Prostate gland (tissue), 2 donors: ENCODE data around the gene TRIP6. TPM values are rescaled to one million over a fixed set of nuclear protein-coding genes. Genes with fewer than 3 reads are reported as not detected.
A peak's percentile ranks its signal among the peaks of the same experiment; 100 is the strongest.

Source experiments
- DNase-seq: peaks from one replicate; pipeline ENCODE4 v3.0.0-alpha.2; 2019; ENCODE audit warnings: low spot score
- H3K27ac ChIP-seq, 2 donors: fragments of 200-600 bp; sonication (generic); 2 replicates each; pipeline ENCODE4 v1.5.1; 2017 to 2019
- H3K27me3 ChIP-seq: fragments of 200-600 bp; sonication (generic); replicated peaks from 2 replicates; pipeline ENCODE4 v1.5.1; 2019; ENCODE audit not compliant: insufficient read depth
- H3K36me3 ChIP-seq, 2 donors: fragments of 200-600 bp; sonication (generic); 1 replicate in 1 of 2; 2 replicates in 1 of 2; pipeline versions ENCODE4 v1.5.1 to v1.8.1; 2017 to 2019
- H3K4me1 ChIP-seq: fragments of 200-600 bp; sonication (generic); replicated peaks from 2 replicates; pipeline ENCODE4 v1.5.1; 2019
- H3K4me3 ChIP-seq, 2 donors: fragments of 200-600 bp; sonication (generic); 2 replicates each; pipeline ENCODE4 v1.5.1; 2017 to 2019
- H3K9me3 ChIP-seq: fragments of 200-600 bp; sonication (generic); 2 replicates; pipeline ENCODE4 v1.5.1; 2017
- POLR2A ChIP-seq: fragments of 450-650 bp; IDR thresholded peaks from one replicate; pipeline ENCODE4 v1.6.1; 2016; ENCODE audit warnings: antibody characterized with exemption, mild to moderate bottlenecking
- POLR2AphosphoS5 ChIP-seq: sonication (generic); formaldehyde crosslinking; IDR thresholded peaks from one replicate; pipeline ENCODE4 v1.6.1; 2017; ENCODE audit warnings: antibody characterized with exemption
- WGBS: methylation state at CpG from one replicate; pipeline ENCODE4 v1.1.5; 2018; 5-methylcytosine and 5-hydroxymethylcytosine counted together
- intact Hi-C: fragments of 100-400 bp; cut with DNase I; formaldehyde crosslinking; loops from one replicate; pipeline ENCODE4 v1.14.2; 2022
- total RNA-seq, 2 donors: library from RNA; depleted of rRNA; stranded (reverse); fragments of >200 nt; gene quantifications; one replicate each; pipeline ENCODE4 v1.1.0, GENCODE V29; 2016
- TF ChIP-seq, protein P1 (sequence below), 4 experiments: fragments of 200-600 bp in 2 of 4; fragments of 450-650 bp in 2 of 4; sonication (generic) in 2 of 4; IDR thresholded peaks; 1 replicate in 3 of 4; 2 replicates in 1 of 4; pipeline ENCODE4 v1.5.1; 2016 to 2019; ENCODE audit warnings: antibody characterized with exemption in 4 of 4, mild to moderate bottlenecking in 2 of 4, moderate library complexity in 2 of 4

Gene TRIP6
- total RNA-seq, 2 donors from 2014 or later: 65.9 to 113 TPM

GRCh38 chr7:100822236-100823139, 44.7 kb upstream of the TRIP6 start:
- Histone ChIP-seq H3K36me3 (peaks cover 9 to 21% of the 10 kb centered on the region in 2 donors), H3K27ac (no peak overlapping the region), H3K27me3 (no peaks in the 10 kb centered on the region), H3K4me3 (no peak overlapping the region), H3K9me3 (no peaks in the 10 kb centered on the region), H3K4me1 (peaks cover 8% of the 10 kb centered on the region)
- 86% methylated on average over 43 of the region's 43 CpGs for WGBS
- TF ChIP-seq, protein P1, sequence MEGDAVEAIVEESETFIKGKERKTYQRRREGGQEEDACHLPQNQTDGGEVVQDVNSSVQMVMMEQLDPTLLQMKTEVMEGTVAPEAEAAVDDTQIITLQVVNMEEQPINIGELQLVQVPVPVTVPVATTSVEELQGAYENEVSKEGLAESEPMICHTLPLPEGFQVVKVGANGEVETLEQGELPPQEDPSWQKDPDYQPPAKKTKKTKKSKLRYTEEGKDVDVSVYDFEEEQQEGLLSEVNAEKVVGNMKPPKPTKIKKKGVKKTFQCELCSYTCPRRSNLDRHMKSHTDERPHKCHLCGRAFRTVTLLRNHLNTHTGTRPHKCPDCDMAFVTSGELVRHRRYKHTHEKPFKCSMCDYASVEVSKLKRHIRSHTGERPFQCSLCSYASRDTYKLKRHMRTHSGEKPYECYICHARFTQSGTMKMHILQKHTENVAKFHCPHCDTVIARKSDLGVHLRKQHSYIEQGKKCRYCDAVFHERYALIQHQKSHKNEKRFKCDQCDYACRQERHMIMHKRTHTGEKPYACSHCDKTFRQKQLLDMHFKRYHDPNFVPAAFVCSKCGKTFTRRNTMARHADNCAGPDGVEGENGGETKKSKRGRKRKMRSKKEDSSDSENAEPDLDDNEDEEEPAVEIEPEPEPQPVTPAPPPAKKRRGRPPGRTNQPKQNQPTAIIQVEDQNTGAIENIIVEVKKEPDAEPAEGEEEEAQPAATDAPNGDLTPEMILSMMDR (IDR thresholded peaks at IDR 0.05): no peak
- DNase-seq: no peak
- intact Hi-C loops: no loop called here

DNA sequence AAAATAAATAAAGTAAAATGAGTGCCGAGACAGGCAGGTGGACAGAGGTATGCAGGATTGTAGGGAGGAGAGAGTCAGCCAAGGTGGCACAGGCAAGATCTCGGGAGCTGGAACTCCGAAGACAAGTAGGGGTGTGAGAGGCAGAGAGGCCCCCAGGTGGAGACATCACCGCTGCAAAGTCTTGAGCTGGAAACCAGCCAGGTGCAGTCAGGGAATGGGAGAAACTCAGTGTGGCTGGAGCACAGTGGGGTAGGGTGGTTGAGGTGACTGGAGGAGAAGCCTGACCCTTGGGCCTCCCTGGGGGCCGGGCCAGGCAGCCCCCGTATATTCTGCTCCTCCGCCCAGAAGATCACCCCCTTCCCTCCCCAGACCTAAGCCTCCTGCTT, 44.1 kb upstream of the TRIP6 start:
- Histone ChIP-seq H3K27me3 (no peaks in the 10 kb centered on the region), H3K4me3 (no peak overlapping the region), H3K4me1 (peaks cover 8% of the 10 kb centered on the region), H3K36me3 (peaks cover 9 to 21% of the 10 kb centered on the region in 2 donors), H3K9me3 (no peaks in the 10 kb centered on the region), H3K27ac (no peak overlapping the region)
- WGBS: 44% methylated on average over 7 of the region's 7 CpGs
- TF ChIP-seq, protein P1 (IDR thresholded peaks at IDR 0.05): no peak
- no peak for TF ChIP-seq POLR2A
- no peak for TF ChIP-seq POLR2AphosphoS5
- intact Hi-C loops: no loop called here
- DNase-seq: no peak

GRCh38 chr7:100823534-100823933, 43.7 kb upstream of the TRIP6 start:
- peaks cover 8% of the 10 kb centered on the region for H3K4me1 ChIP-seq
- WGBS: 80% methylated on average over 31 of the region's 31 CpGs
- no peak overlapping the region for H3K4me3 ChIP-seq
- no peak for DNase-seq
- H3K36me3 ChIP-seq: peaks cover 9 to 21% of the 10 kb centered on the region in 2 donors
- H3K27me3 ChIP-seq: no peaks in the 10 kb centered on the region
- no peaks in the 10 kb centered on the region for H3K9me3 ChIP-seq
- no peak overlapping the region for H3K27ac ChIP-seq
- intact Hi-C loops: no loop called here
- no peak for TF ChIP-seq POLR2A
- TF ChIP-seq, protein P1 (IDR thresholded peaks at IDR 0.05): no peak
- TF ChIP-seq POLR2AphosphoS5: no peak

- no peak for DNase-seq
- Histone ChIP-seq H3K4me1 (peaks cover 8% of the 10 kb centered on the region), H3K4me3 (peak overlapping the region; percentile 71 to 76), H3K27ac (peak overlapping the region; percentile 70 to 85), H3K27me3 (no peaks in the 10 kb centered on the region), H3K9me3 (no peaks in the 10 kb centered on the region), H3K36me3 (peaks cover 7 to 17% of the 10 kb centered on the region in 2 donors)
- WGBS: 19% methylated on average over 18 of the region's 18 CpGs
- intact Hi-C loops: loop anchor here (5.0 kb wide), 1 partner anchor 117 kb away; the partner anchor contains the start of gene POP7
- no peak for TF ChIP-seq POLR2AphosphoS5
- TF ChIP-seq, protein P1 (IDR thresholded peaks at IDR 0.05): no peak
Observed at GRCh38 chr7:100824499-100825214, 42.5 kb upstream of the TRIP6 start.
